ENCODE results near the gene AKAP14.
"Not testable (repeated sequence)": the region's sequence is repeated elsewhere in the genome, so short reads cannot be mapped to it uniquely, and the experiment has no call there.

Gene AKAP14

DNA sequence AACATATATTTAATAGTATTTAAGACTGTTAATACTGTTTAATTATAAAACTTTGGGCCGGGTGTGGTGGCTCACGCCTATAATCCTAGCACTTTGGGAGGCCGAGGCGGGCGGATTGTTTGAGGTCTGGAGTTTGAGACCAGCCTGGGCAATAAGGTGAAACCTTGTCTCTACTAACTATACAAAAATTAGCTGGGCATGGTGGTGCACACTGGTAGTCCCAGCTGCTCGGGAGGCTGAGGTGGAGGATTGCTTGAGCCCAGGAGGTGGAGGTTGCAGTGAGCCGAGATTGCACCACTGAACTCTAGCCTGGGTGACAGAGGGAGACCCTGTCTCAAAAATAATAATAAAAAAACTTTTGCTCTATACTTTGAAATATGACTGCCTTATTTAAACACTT, 26.7 kb downstream of the AKAP14 start:
- not testable (repeated sequence) for DNase-seq (ENCODE audit: low read depth in 2 of 2)

DNA sequence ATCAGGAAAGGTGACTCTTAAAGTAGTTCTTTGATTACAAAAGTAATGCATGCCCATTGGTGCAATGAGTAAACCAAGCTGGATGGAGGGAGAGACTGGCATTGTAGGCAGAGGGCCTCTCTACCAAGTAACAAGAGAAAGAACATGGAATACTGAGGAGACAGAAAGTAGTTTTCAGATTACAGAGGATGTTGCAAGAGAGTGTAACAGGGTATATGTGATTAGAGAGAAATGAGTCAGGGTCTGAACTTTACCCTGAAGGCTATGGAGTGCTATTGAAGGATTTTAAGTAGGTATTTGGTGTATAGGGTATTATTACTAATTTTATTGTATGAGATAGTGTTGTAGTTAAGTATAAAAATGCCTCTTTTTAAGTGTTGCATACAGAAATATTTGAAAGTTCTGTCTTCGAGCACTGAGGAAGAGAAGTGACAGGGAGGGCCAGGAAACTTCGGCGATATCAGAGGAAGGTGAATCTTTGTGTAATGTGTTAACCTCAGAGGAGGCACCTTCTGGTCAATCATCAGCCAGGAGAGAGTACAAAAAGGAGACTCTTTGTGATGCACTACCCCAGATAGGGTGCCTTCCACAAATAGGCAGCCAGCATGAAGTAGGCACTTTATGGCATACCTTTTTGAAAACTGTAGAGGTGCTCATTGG, 39.7 kb downstream of the AKAP14 start:
- no peak for DNase-seq (ENCODE audit: low read depth in 2 of 2)

DNA sequence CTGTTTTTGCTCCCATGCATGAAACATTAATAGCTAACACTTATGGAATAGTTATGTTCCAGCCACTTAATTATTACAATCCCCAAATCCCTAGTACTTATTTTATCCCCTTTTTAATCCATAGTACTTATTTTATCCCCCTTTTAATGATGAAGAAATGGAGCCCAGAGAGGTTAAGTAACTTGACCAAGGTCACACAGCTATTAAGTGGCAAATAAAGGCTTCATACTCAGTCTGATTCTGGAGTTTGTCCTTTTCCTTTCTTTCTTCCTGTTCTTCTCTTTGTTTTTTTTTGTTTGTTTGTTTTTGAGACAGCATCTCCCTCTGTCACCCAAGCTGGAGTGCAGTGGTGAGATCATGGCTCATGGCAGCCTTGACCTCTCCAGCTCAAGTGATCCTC, 45.6 kb downstream of the AKAP14 start:
- DNase-seq (ENCODE audit: low read depth in 2 of 2): no peak

DNA sequence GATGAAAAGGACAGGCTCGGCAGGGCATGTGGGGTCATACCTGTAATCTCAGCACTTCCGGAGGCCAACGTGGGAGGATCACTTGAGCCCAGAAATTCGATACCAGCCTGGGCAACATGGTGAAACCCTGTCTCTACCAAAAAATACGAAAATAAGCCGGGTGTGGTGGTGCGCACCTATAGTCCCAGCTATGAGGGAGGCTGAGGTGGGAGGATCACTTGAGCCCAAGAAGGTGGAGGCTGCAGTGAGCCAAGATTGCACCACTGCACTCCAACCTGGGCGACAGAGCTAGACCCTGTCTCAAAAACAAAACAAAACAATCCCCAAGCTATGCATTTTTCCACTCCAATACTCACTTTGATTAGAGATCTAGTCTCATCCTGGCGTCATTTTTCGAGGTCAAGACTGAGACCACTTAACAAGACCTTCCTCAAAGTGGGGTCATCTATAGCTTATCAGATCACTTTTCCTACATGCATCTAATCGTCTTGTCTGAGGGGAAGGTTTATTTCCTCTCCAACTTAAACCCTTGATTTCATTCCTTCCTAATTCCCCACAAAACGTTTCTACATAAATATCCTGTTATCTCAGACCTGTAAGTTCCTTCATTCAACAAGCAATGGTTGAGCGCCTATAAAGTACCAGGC, 46.6 kb downstream of the AKAP14 start:
- no peak for DNase-seq (ENCODE audit: low read depth in 2 of 2)

DNA sequence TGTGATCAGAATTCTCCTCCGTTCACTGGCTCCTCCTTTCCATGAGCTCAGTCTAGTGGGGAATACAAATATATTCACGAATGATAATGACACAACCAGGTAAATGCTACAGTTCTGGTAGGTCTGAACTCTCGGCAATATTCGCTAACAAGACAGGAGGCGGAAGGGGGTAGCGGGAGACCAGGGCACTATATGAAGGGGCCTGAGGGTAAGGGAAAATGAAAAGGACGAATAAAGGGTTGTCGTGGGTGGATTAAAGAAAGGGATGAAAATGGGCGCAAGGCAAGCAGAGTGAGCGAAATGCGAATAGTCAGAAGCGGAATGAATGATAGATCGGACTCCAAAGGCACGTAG, 47.1 kb downstream of the AKAP14 start:
- DNase-seq (ENCODE audit: low read depth in 2 of 2): no peak

DNA sequence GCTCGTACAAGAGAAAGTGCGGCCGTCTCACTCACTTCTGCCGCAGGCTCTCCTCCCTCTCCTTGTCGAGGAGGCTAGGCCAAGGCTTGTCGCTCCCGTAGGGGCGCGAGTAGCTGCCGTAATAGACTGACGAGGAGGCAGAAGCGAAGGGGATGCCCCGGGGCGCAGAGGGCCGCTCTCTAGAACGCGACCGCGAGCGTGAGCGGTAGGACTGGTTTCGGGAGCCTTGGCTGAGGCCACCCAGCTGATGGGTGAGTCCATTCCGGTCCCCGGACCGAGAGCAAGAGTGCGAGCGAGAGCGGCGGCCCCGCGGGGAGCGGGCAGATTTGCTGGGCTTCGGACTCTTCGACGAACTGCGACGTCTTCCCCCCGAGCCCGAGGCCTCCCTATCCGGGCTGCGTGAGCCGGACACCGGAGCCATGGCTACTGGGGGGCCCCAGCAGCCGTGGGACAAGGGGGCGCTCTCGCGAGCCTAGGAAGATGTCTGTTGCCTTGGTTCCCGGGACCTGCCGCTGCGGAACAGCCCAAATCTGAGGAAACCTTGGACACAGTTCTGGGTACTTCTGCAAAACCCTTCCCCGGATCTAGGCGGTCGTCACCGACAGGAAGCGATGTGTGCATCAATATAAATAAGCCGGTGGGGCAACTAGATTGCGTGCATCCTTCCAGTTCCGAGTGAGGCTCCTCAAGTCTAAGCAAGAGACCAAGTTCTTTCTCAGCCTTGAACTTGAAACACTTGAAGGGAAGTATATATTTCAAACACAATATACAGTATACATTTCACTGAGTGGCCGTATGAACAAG, 47.7 kb downstream of the AKAP14 start, which contains the start of gene NKAP:
NKAP (minus strand) TSS at position 567 of the 804 bp plus-strand sequence; CDS start at position 421, 146 bp downstream.
- peak; percentile 85 to 88 for DNase-seq (ENCODE audit: low read depth in 2 of 2)

DNA sequence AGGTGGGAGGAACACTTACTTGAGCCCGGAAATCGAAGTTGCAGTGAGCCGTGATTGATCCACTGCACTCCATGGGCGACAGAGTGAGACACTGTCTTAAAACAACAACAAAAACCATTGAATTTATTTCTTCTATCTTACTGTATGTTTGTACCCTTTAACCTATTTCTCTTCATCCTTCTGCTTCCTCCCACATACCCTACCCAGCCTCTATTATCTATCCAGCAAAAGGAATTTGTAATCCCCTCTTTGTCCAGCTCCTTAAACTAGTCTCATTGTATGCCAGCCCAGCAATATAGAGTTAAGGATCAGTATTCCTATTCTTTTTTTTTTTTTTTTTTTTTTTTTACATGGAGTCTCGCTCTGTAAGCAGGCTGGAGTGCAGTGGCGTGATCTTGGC, 49.8 kb downstream of the AKAP14 start:
- no peak for DNase-seq (ENCODE audit: low read depth in 2 of 2)

DNA sequence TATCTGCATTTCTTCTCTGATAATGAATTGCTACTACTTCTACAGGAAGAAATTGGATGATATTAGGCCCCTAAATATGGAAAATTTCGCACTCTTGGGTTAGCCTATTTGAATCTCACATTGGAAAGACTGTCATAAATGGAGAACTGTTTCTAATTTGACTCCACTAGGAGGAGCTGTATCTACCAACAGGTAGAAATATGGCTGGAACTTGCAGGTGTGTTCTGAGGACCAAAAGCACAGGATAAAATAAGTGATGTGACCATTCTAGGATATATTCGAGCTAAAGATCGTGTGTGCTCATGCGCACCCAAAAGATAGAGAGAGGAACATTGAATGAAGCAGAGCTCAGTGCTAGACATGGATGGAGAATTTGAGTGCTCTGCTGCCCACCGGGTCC, 52.7 kb downstream of the AKAP14 start:
- DNase-seq (ENCODE audit: low read depth in 2 of 2): no peak

DNA sequence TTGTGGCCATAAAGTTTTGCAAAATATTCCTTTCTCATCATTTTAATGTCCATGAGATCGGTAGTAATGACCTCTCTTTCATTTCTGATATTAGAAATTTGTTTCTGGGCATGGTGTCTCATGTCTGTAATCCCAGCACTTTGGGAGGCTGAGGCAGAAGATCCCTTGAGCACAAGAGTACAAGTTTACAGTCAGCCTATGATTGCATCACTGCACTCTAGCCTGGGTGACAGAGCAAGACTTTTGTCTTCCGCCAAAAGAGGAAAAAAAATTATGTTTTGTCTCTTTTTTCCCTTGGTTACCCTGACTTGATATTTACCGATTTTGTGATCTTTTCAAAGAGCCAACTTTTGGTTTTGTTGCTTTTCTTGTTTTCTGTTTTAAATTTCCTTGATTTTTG, 58.7 kb downstream of the AKAP14 start:
- no peak for DNase-seq (ENCODE audit: low read depth in 2 of 2)

DNA sequence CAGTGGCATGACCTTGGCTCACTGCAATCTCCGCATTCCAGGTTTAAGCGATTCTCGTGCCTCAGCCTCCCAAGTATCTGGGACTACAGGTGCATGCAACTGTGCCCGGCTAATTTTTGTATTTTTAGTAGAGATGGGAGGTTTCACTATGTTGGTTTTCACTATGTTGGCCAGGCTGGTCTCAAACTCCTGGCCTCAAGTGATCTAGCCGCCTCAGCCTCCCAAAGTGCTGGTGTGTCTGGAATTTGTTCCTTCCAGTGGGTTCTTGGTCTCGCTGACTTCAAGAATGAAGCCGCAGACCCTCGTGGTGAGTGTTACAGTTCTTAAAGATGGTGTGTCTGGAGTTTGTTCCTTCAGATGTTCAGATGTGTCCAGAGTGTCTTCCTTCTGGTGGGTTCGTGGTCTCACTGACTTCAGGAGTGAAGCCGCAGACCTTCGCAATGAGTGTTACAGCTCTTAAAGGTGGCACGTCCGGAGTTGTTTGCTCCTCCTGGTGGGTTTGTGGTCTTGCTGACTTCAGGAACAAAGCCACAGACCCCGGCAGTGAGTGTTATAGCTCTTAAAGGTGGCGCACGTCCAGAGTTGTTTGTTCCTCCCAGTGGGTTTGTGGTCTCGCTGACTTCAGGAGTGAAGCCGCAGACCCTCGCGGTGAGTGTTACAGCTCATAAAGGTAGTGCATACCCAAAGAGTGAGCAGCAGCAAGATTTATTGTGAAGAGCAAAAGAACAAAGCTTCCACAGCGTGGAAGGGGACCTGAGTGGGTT, 60.3 kb downstream of the AKAP14 start:
- DNase-seq (ENCODE audit: low read depth in 2 of 2): not testable (repeated sequence)

DNA sequence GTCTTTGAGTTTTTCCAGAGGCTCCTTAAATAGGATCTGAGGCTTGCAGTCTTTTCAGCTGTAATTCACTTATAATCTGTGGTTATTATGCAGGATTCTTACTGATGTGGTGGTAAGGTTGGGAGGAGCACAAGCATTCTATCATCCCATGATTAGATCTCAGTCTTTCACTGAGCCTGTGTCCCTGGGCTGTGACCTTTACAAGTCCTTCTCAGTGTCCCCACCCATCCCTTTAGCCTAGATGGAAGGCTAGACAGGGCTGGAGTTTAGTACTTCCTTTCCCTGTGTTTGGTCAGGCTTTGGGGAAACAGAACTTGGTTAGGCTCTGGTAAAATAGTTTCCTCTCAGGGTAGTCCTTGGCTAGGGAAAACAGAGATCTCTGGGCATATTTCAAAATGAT, 64.9 kb downstream of the AKAP14 start:
- no peak for DNase-seq (ENCODE audit: low read depth in 2 of 2)

DNA sequence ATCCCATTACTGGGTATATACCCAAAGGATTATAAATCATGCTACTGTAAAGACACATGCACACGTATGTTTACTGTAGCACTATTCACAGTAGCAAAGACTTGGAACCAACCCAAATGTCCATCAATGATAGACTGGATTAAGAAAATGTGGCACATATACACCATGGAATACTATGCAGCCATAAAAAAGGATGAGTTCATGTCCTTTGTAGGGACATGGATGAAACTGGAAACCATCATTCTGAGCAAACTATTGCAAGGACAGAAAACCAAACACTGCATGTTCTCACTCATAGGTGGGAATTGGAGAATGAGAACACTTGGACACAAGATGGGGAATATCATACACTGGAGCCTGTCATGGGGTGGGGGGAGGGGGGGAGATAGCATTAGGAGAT, 71.1 kb downstream of the AKAP14 start:
- DNase-seq (ENCODE audit: low read depth in 2 of 2): not testable (repeated sequence)
